A375 (cell line): ENCODE data around the gene CALU. TPM values are rescaled to one million over a fixed set of nuclear protein-coding genes. Genes with fewer than 3 reads are reported as not detected.

Experiments used
- small RNA-seq: library from RNA; depleted of rRNA; stranded (forward); fragments of <200 nt; gene quantifications from one replicate; pipeline ENCODE3, GENCODE V24; 2014
- total RNA-seq: library from RNA; depleted of rRNA; stranded (reverse); fragments of >200 nt; shearing (Covaris generic); gene quantifications from 2 replicates; pipeline ENCODE4 v1.2.3, GENCODE V29; 2014; rRNA removed

CALU gene
- 207 and 249 TPM in 2 replicates for total RNA-seq

GRCh38 chr7:128739048-128739962 is at the start of gene CALU:
CALU (plus strand) TSS chr7:128739359; CDS start chr7:128748584, 9,225 bp downstream.

DNA sequence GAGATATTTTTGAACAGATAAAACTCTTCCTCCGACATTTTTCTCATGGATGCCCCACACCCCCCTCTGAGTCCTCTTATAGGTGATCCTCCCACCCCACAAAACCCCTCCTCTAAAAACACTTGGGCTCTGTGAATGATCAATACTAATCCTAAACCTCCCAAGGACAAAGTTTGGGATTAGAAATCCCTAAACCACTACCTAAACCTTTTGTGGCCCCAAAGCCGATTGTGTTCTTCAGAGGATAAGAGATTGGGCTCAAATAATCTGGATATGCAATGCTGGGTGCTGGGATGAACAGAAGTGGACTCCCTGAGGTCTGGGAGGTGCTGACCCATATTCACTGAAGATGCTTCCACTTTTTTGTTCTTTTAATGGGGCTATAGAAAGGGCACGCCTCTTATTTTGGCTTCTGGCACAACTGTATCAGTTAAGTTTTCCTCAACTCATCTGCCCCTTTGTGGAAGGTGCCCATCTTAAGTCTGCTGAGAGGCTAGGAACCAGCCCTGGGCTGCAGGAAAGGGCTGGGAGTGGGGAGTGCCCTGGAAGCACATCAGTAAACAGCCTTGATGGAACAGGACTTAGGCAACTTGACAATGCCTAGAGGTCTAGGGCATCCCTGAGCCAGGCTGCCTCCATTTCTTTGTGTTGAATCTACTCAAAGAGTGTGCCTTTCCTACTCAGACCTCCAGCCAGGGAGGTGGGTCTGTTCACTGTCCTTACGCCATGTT is 36.8 kb downstream of the CALU start, which contains the start of gene OPN1SW:
Gene OPN1SW (minus strand): TSS at position 51 of the 731 bp plus-strand sequence. CDS start 13 bp downstream, at position 38.

DNA sequence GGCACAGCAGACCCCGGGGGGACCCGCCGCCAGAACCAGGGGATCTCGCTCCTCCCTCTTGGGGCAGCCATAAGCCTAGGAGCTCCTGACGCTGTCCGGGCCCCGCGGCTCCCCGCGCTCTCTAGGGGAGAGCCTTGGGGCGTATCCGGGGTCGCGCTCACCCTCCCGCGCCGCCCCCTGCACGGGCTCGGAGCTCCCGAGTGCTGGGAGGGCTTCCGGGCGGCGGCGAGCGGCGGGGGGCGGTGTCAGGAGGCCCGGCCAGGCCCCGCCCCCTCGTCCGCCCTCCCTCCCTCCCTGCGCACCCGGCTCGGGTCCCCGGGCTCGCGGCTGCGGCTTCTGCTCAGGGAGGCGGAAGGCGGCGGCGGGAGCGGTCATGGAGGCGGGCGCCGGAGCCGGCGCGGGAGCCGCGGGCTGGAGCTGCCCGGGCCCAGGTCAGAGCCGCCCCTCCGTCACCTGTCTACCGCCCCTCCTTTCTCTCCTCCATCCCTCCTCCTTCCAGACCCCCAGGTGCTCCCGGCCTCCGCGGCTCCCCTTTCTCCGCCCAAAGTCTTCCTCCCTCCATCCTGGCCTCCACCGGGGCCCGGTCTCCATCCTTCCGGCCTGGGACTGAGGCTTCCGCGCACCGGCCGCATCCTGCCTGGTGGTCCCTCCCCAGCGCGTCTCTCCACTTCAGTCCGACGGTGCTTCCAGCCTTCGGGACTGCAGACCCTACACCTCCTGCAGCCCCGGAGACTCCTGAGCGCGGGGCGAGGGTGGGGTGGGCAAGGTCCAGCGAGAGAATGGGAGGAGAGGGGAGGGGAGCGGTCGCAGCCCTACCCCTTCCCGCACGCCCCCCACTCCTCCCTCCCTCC is 52.2 kb downstream of the CALU start, which contains the start of gene CCDC136:
Gene CCDC136 (plus strand): TSS at position 848 of the 851 bp plus-strand sequence. CDS start 444 bp downstream, outside the sequence.

Small RNA genes lying within 50 kb of the gene (small RNA-seq; reads per million reads assigned to genes)
- gene RN7SL81P (not detected), gene RNA5SP242 (21.8 reads per million, percentile 92 among the genes with 10 or more reads in this experiment), gene RNA5SP243 (35.1 reads per million, percentile 94 among the genes with 10 or more reads in this experiment)

Other genes with a start within 250 kb of the CALU start
- 0.87 and 1.1 TPM in 2 replicates for gene GARIN1A, start 67.1 kb upstream of the CALU start, total RNA-seq
- not detected in 2 replicates for gene OPN1SW, start 36.4 kb downstream of the CALU start, total RNA-seq
- gene CCDC136, start 52.6 kb downstream of the CALU start, total RNA-seq = 17.5 and 19.4 TPM in 2 replicates
- gene FLNC, start 91.0 kb downstream of the CALU start, total RNA-seq = 0.03 TPM in 1 of 2 replicates, not detected in the other
- gene ATP6V1F, start 123.5 kb downstream of the CALU start, total RNA-seq = 96.2 and 110 TPM in 2 replicates
- gene KCP, start 171.3 kb downstream of the CALU start, total RNA-seq = not detected in 2 replicates
- gene IRF5, start 198.6 kb downstream of the CALU start, total RNA-seq = 1.4 and 2.6 TPM in 2 replicates